ENCODE measurements around the gene PHF13.

- no peak for TF ChIP-seq CTCF (IDR thresholded peaks at IDR 0.05)
- TF ChIP-seq POLR2A (IDR thresholded peaks at IDR 0.05), result peak in 3 of 4 donors; percentile 37 to 57 (median 54)
Observed at GRCh38 chr1:6612641-6613360, 730 bp upstream of the PHF13 start.
